HG02798 (cell line): Measurements from ENCODE around the gene NUAK2.
A peak's percentile ranks its signal among the peaks of the same experiment; 100 is the strongest.

Experiments
- ATAC-seq: cut with Tn5 transposase; IDR thresholded peaks from one replicate; pipeline ENCODE4 v1.9.1; 2021; ENCODE audit warnings: mild to moderate bottlenecking; ENCODE audit not compliant: unreplicated experiment, poor library complexity

NUAK2 gene

GRCh38 chr1:205260948-205261732 is 60.4 kb downstream of the NUAK2 start:
- ATAC-seq = no peak

GRCh38 chr1:205259998-205260397 is 61.5 kb downstream of the NUAK2 start:
- ATAC-seq = no peak

GRCh38 chr1:205259324-205259832 is 62.2 kb downstream of the NUAK2 start:
- ATAC-seq = no peak

- no peak for ATAC-seq
These were observed 62.8 kb downstream of the NUAK2 start for GRCh38 chr1:205258719-205259118.

GRCh38 chr1:205258261-205258691 is 63.3 kb downstream of the NUAK2 start:
- no peak for ATAC-seq

- no peak for ATAC-seq
These were observed 63.8 kb downstream of the NUAK2 start for GRCh38 chr1:205257735-205258134.

- no peak for ATAC-seq
These were observed 64.5 kb downstream of the NUAK2 start for GRCh38 chr1:205256951-205257625.

GRCh38 chr1:205255941-205256780 is 65.4 kb downstream of the NUAK2 start:
- peak; percentile 65 for ATAC-seq
